GM18951 (cell line): ENCODE measurements around the gene ANKRD33.

ENCODE experiments used
- POLR2A ChIP-seq: IDR thresholded peaks from 4 replicates; pipeline ENCODE4 v1.6.1; 2011; ENCODE audit warnings: mild to moderate bottlenecking; ENCODE audit not compliant: insufficient read length, insufficient read depth; ENCODE audit errors: extremely low read depth
- in situ Hi-C: fragments of 300-500 bp; cut with MboI; formaldehyde crosslinking; loops from one replicate; pipeline ENCODE4 v1.12.0; 2022; ENCODE audit warnings: low sequenced_read_pairs, mixed read lengths, inconsistent platforms; ENCODE audit not compliant: unreplicated experiment

Gene ANKRD33

DNA sequence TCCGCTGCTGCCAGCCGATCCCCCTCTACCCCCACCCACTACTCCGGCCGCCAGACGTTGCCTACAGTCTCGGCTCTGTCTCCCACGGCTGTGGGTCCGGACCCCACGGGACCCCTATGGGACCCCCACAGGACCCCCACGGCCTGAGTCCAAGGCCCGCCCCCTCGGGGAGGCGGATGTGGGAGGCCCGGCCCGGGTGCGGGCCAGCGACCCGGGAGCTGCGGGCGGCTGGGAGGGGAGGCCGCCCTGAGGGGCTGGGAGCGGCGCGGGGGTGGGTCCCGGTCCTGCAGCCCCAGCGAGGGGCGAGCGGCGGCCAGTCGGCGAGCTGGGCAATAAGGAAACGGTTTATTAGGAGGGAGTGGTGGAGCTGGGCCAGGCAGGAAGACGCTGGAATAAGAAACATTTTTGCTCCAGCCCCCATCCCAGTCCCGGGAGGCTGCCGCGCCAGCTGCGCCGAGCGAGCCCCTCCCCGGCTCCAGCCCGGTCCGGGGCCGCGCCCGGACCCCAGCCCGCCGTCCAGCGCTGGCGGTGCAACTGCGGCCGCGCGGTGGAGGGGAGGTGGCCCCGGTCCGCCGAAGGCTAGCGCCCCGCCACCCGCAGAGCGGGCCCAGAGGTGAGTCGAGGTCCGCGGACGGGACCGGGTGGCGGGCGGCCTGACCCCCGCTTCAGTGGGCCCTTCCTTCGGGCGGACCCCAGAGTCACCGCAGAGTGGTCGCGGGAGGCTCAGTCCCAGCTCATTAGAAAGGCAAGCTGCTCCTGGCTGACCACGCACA is 19.4 kb downstream of the ANKRD33 start, which contains the start of gene ACVRL1:
ACVRL1 (plus strand) TSS at position 422 of the 773 bp plus-strand sequence. CDS start 4,971 bp downstream, outside the sequence.
- in situ Hi-C loops = no loop called here

DNA sequence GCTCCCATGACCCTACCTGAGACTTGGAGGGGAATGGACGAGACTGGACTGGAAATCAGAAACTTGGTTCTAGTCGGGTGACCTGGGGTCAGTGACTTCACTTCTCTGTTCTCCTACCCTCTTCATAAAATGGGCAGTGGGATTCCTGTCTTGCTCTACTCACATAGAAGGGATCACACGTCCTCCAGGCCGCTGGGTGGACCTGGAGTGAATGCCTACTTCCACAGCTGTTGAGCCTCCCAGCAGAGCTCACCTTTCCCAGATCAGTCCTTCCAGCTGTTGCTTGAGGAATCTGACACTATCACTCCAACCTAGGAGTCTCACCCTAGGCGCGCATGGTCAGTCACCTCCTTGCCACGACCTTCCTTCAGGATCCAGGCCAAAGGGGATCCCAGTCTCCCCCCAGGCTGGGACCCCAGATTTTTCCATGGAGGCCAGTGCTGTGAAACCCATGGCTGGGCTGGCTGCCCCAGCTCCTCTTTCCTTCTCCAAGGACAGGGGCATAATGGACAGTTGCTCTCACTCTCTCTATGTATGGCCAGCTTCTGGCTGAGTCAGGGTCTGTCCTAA is 20.0 kb downstream of the ANKRD33 start:
- in situ Hi-C loops = no loop called here
- TF ChIP-seq POLR2A = no peak

More for the DNA sequence above, 19.4 kb downstream of the ANKRD33 start, which contains the start of gene ACVRL1:
- no peak for TF ChIP-seq POLR2A

DNA sequence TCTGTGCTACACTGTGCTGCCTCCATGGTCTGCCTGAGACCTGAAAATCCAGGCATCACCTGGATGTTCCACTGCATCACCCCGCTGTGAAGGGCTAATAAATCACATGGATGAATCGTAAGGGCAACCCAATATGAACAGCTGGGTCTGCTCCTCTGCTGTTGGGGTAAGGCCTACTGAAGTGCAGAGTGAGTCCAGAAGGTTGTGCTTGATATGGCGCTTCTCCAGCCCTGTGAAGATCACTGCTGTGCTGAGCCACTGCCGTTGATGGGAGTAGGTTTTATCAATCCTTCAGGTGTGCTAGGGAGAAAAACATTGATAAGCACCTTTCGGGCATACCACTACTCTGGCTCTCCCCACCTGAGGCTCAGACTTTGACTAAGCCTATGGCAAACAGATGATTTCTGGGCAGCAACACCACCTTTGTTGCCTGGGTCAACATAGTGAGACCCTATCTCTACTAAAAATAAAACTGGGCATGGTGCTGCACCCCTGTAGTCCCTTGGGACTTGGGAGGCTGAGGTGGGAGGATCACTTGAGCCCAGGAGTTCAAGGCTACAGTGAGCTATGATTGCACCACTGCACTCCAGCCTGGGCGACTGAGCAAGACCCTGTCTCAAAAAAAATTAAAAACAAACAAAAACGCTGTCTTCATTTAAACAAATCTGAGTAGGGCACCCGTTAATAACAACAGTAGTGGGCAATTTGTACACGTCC is 21.1 kb downstream of the ANKRD33 start:
- in situ Hi-C loops = no loop called here
- no peak for TF ChIP-seq POLR2A

DNA sequence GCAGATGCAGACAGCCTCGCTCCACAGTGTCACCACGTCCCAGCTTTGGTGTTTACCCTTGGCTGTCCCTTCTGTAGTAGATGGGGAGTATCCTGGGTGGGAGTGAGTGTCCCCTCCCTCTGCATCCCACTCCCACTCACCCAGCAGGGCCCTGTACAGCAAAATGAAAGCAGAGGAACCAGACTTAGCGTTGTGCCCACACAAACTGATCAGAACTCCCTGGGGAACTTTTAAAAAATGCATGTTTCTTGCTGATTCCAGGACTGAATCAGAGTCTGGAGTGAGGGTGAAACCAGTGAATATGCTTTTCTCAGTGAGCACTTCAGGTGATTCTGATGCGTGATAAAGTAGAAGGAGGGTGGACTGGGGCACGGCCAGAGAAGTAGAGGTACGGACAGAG is 22.3 kb downstream of the ANKRD33 start:
- no peak for TF ChIP-seq POLR2A

GRCh38 chr12:51910691-51911090 is 22.8 kb downstream of the ANKRD33 start:
- in situ Hi-C loops = no loop called here
- TF ChIP-seq POLR2A = no peak

More for the DNA sequence above, 22.3 kb downstream of the ANKRD33 start:
- in situ Hi-C loops = no loop called here

- TF ChIP-seq POLR2A = no peak
- in situ Hi-C loops = no loop called here
Observed at GRCh38 chr12:51911307-51911706, 23.4 kb downstream of the ANKRD33 start.

DNA sequence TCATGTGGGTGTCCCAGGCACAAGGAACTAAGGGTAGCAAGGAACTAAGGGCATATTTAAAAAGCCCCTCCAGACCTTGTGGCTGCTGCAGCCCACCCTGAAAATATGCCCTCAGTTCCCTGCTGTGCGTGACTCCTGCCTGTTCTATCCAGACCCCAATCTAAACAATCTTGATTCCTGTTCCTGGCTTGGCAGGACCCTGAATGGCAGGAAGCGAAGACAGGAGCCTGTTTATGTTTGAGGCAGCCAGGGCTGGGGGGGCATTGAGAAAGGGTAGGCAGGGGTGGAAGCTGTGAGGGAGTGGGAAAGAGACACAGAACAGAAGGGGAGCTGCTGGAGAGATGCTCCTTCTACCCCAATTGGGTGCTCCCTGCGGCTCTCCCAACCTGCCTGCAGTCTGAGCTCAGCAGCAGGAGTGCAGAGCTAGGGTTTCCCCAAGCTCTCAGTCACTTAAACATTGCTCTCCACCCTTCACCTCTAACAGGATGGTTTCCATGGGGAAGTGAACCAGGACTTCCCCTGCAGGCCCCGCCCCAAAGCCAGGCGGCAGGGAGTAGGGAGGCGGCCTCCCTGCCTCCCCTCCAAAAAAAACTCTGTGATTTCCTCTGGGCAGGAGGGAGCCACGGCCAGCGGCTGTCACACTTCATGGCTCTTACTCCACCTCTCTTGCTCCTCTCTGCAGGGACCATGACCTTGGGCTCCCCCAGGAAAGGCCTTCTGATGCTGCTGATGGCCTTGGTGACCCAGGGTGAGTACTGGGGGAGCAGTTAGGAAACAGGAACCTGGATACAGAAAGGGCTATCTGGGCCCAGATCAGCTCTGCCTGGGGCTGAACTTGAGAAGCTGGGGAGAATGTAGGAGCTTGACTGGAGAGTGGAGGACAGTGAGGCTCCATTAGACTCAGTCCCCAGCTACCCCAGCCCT is 24.1 kb downstream of the ANKRD33 start:
- no peak for TF ChIP-seq POLR2A
- in situ Hi-C loops = no loop called here

DNA sequence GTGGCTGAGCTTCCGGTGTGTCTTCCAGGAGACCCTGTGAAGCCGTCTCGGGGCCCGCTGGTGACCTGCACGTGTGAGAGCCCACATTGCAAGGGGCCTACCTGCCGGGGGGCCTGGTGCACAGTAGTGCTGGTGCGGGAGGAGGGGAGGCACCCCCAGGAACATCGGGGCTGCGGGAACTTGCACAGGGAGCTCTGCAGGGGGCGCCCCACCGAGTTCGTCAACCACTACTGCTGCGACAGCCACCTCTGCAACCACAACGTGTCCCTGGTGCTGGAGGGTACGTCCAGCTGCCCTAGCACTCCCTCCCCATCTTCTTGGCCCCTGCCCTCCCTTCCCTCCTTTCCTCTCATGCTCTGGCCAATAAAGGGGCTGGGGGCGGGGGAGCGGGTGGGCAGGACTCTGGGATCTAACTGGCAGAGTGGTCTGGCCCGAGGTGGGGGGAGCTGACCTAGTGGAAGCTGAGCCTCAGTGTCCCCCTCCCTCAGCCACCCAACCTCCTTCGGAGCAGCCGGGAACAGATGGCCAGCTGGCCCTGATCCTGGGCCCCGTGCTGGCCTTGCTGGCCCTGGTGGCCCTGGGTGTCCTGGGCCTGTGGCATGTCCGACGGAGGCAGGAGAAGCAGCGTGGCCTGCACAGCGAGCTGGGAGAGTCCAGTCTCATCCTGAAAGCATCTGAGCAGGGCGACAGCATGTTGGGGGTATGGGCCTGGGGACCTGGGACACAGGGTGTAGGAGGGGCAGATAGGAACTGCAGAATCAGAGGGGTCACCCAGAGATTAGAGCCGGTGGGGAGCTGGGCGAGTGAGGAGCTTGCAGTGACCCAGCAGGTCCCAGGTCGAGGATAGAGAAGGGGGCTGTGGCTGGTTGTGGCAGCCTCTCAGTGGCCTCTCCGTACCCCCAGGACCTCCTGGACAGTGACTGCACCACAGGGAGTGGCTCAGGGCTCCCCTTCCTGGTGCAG is 25.4 kb downstream of the ANKRD33 start:
- TF ChIP-seq POLR2A = no peak
- in situ Hi-C loops = no loop called here

DNA sequence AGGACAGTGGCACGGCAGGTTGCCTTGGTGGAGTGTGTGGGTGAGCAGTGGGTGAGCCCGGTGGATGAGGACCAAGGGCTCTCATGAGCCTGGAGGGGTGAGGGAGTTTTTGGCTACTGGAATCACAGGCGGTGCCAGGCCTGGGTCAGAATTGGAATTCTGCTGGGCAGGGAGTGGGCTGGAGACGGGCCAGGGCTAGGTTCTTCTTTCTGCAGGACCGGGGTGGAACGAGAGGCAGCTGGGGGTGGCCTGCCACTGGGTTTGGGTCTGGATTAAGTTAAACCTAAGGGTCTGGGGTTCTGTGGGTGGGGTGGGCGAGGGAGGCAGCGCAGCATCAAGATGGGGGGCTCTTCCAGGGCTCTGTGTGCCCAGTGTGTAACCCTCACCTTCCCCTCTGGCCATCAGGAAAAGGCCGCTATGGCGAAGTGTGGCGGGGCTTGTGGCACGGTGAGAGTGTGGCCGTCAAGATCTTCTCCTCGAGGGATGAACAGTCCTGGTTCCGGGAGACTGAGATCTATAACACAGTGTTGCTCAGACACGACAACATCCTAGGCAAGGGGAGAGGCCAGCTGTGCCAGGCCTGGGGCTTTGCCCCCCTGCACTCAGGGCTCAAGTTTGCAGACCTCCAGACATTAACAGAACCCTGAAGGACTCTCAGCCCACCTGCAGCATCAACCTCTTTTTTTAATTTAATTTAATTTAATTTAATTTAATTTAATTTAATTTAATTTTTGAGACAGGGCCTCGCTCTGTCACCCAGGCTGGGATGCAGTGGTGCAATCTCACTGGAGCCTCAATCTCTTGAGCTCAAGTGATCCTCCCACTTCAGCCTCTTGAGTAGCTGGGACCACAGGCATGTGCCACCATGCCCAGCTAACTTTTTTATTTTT is 26.4 kb downstream of the ANKRD33 start:
- in situ Hi-C loops = no loop called here
- no peak for TF ChIP-seq POLR2A

DNA sequence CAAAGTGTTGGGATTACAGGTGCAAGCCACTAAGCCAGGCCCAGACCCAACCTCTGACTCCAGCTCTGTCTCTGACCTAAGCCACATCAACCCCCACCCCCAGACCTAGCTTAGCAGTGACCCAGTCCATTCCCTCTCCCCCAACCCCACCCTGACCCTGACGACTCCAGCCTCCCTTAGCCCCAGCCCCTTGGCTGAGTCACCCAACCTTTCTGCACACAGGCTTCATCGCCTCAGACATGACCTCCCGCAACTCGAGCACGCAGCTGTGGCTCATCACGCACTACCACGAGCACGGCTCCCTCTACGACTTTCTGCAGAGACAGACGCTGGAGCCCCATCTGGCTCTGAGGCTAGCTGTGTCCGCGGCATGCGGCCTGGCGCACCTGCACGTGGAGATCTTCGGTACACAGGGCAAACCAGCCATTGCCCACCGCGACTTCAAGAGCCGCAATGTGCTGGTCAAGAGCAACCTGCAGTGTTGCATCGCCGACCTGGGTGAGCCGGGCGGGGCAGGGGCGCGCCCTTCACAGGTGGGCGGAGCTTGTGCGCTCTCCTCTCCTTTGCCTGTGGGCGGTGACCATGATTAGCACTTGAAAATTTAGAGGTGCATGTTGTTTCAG is 27.2 kb downstream of the ANKRD33 start:
- in situ Hi-C loops = no loop called here
- no peak for TF ChIP-seq POLR2A

DNA sequence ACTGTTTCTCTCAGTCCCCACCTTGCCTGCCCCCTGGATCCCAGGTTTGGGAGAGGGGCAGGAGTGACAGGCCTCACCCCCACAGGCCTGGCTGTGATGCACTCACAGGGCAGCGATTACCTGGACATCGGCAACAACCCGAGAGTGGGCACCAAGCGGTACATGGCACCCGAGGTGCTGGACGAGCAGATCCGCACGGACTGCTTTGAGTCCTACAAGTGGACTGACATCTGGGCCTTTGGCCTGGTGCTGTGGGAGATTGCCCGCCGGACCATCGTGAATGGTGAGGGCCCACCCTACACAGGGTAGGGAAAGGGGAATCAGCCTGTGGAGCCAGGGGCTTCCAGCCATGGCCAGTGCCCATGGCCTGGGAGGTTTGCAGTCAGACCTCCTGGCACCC is 28.0 kb downstream of the ANKRD33 start:
- in situ Hi-C loops = no loop called here
- TF ChIP-seq POLR2A = no peak
